IPS-15b (cell line): Measurements from ENCODE around the gene ENKD1.

Experiments used
- H3K27me3 ChIP-seq: one replicate; pipeline ENCODE4 v1.6.1; 2013; ENCODE audit warnings: low read length; ENCODE audit not compliant: control insufficient read depth, insufficient read depth
- H3K36me3 ChIP-seq: one replicate; pipeline ENCODE4 v1.6.1; 2013; ENCODE audit warnings: low read length; ENCODE audit not compliant: control insufficient read depth, insufficient read depth
- H3K4me1 ChIP-seq: one replicate; pipeline ENCODE4 v1.6.1; 2013; ENCODE audit warnings: mild to moderate bottlenecking, low read length; ENCODE audit not compliant: control insufficient read depth, insufficient read depth
- H3K4me3 ChIP-seq: one replicate; pipeline ENCODE4 v1.5.1; 2013; ENCODE audit warnings: low read depth, low read length
- H3K9ac ChIP-seq: one replicate; pipeline ENCODE4 v1.6.1; 2013; ENCODE audit warnings: low read depth, mild to moderate bottlenecking, low read length
- H3K9me3 ChIP-seq: one replicate; pipeline ENCODE4 v1.6.1; 2013; ENCODE audit warnings: mild to moderate bottlenecking, low read length; ENCODE audit not compliant: control insufficient read depth, insufficient read depth

ENKD1 gene, protein sequence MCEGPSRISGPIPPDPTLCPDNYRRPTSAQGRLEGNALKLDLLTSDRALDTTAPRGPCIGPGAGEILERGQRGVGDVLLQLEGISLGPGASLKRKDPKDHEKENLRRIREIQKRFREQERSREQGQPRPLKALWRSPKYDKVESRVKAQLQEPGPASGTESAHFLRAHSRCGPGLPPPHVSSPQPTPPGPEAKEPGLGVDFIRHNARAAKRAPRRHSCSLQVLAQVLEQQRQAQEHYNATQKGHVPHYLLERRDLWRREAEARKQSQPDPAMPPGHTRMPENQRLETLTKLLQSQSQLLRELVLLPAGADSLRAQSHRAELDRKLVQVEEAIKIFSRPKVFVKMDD

DNA sequence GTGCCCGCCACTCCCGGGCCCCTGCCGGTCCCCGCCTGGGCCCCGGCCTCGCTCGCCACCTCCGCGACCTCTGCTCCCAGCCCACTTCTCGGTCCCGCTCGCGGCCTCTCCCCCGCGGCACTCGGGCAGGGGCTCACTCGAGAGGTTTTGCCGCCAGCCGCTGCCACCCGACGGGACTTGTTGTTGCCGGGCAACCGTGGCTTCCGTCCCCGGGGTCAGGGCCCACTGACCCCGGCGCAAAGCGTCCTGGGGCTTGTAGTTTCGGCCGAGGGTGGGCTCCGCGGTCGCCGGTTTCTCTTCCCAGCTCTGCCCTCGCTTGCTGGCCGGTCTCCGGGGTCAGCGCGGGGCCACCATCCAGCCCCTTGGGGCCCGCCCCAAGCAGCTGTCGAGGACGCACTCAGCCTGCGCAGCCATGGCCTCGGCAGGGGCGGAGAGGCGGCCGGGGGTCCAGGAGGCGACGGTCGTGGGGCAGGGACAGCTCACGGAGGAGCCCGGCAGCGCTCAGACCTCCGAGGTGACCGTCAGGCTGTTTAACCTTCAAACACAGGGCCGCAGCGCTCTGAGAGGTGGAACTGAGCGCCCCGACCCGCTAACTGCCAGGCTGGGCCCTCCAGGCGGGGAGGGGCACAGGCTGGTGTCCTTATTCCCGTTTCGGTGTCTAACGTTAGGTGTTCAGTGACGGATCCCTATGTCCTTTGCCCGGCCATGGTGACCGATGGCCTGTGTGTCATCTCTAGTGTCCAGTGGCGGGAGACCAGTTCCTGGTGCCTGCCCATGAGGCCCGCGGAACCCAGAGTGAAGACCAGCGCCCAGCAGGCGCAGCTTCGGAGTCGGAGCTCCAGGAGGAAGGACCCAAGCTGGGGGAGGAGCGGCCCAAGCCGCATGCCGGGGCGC lies at the start of gene ENKD1, which contains the start of gene C16orf86:
Gene ENKD1, minus strand, starts transcription at position 192 of the 894 bp plus-strand sequence. CDS start 308 bp downstream, outside the sequence.
Gene C16orf86, plus strand, starts transcription at position 256 of the 894 bp plus-strand sequence. Its CDS starts 157 bp downstream, at position 413.
- Histone ChIP-seq H3K36me3 (no peaks in the 10 kb centered on the region), H3K9me3 (no peaks in the 10 kb centered on the region), H3K9ac (no peak within 1 kb of the TSS), H3K4me1 (peaks cover 3% of the 10 kb centered on the region), H3K4me3 (peak within 1 kb of the TSS; percentile 73), H3K27me3 (peaks cover 3% of the 10 kb centered on the region)

DNA sequence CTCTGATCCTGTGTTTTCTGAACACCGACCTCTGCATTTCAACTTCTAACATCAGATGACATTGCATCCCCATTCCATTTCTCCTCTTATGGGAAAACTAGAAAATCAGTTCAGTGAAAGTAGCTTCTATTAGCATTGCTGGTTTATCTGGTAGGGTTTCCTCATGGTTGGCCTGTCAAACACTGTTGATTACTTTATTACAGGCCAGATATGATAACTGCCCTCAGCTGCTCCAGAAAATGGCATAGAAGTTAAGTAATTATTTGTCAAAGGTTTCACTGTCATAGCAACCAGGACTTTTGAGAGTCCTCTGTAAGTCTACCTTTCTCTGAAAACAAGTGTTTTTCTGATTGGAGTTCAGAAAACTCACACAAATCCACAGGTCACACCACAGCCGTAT lies 49.5 kb upstream of the ENKD1 start:
- Histone ChIP-seq H3K4me3 (no peak overlapping the region), H3K27me3 (no peaks in the 10 kb centered on the region), H3K9ac (no peak overlapping the region), H3K9me3 (no peaks in the 10 kb centered on the region), H3K4me1 (peaks cover 14% of the 10 kb centered on the region), H3K36me3 (no peaks in the 10 kb centered on the region)

DNA sequence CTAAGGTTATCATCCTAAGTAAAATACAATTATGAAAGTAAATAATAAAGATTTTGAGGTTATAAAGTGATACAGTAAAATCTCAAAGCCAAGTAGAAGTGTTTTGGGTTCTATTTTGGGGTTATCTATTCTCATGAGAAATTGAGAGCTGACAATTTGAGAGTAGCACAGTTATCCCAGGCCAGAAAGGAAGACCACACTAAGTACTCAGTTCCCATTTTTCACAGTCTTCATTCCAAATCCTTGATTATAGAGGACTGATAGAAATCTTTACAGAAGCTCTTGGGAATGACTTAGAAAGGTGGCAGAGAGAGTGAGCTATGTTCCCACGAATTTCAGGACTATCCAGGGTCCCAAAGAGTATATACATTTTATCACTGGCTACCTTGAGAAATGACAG lies 48.0 kb upstream of the ENKD1 start:
- H3K9ac ChIP-seq = no peak overlapping the region
- no peaks in the 10 kb centered on the region for H3K36me3 ChIP-seq
- no peaks in the 10 kb centered on the region for H3K9me3 ChIP-seq
- H3K4me1 ChIP-seq = peaks cover 11% of the 10 kb centered on the region
- no peaks in the 10 kb centered on the region for H3K27me3 ChIP-seq
- no peak overlapping the region for H3K4me3 ChIP-seq

DNA sequence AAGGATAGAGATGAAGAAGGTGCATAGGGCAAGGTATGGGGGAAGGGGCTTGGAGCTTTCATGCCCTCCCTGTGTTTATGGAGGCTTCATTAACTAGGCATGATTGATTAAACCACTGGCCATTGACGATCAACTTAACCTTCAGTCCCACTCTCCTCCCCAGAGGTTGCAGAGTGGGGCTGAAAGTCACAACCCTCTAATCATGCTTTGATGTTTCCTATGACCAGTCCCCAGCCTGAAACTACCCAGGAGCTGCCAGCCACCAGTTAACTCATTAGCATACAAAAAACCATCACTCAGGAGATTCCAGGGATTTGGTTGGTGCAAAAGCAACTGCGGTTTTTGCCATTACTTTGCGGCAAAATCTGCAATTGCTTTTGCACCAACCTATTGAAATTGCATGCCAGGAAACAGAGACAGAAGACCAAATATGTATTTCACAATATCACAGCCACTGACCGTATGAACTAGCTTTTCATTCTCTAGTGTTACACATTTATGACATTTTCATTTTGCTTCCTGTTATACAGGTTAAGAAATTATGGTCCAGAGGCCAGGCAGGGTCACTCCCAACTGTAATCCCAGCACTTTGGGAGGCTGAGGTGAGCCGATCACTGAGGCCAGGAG lies 47.2 kb upstream of the ENKD1 start:
- no peak overlapping the region for H3K9ac ChIP-seq
- H3K4me1 ChIP-seq = peaks cover 14% of the 10 kb centered on the region
- no peaks in the 10 kb centered on the region for H3K27me3 ChIP-seq
- H3K36me3 ChIP-seq = no peaks in the 10 kb centered on the region
- H3K4me3 ChIP-seq = no peak overlapping the region
- no peaks in the 10 kb centered on the region for H3K9me3 ChIP-seq

DNA sequence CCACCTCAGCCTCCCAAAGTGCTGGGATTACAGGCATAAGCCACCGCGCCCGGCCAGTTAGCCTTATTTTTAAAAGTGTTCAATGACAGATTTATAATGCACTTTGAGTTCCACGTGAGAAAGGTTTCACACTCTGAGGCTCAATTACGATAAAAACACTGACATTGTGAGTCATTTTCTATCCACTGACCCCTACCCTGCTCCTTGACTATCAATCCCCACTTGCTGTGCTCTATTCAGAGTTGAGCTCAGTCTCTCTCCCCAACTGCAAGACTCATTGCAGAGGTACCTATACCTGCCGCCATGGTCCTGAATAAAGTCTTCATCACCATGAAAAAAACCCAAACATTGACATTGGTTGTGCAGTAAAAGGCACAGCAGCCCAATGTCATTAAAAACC lies 44.1 kb upstream of the ENKD1 start:
- no peak overlapping the region for H3K4me3 ChIP-seq
- H3K4me1 ChIP-seq = peaks cover 6% of the 10 kb centered on the region
- no peaks in the 10 kb centered on the region for H3K9me3 ChIP-seq
- H3K36me3 ChIP-seq = no peaks in the 10 kb centered on the region
- H3K9ac ChIP-seq = no peak overlapping the region
- no peaks in the 10 kb centered on the region for H3K27me3 ChIP-seq

DNA sequence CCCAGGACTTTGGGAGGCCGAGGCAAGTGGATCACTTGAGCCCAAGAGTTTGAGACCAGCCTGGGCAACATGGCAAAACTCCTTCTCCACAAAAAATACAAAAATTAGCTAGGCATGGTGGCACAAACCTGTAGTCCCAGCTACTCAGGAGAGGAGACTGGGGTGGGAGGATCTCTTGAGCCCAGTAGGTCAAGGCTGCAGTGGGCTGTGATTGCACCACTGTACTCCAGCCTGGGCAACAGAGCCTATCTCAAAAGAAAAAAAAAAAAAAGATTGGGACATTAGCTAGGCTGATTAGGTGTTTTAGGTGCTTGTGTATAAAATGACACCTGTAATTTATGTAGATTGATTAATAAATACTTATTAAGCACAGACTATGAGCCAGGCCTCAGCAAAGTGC lies 42.5 kb upstream of the ENKD1 start:
- H3K9ac ChIP-seq = no peak overlapping the region
- H3K36me3 ChIP-seq = no peaks in the 10 kb centered on the region
- no peaks in the 10 kb centered on the region for H3K27me3 ChIP-seq
- H3K4me1 ChIP-seq = peaks cover 6% of the 10 kb centered on the region
- H3K9me3 ChIP-seq = no peaks in the 10 kb centered on the region
- H3K4me3 ChIP-seq = no peak overlapping the region

DNA sequence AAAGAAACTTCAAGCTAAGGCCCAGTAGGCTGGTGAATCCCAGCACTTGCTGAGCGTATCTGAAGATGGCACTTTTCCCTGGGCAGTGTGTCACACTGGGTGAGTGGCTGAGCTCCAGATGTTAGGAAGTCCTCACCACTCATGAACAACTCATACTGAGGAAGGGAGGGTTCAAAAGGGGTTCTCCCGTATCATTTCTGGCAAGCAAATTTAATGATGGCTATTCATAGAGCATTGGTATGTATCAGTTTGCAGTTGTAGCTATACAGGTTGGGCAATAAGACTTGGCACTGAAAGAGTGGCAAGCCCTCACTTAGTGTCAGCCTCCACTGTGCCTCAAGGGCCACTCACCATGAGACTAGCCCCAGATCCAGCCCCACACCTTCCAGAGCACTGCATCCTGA lies 41.8 kb upstream of the ENKD1 start:
- no peaks in the 10 kb centered on the region for H3K9me3 ChIP-seq
- H3K36me3 ChIP-seq = no peaks in the 10 kb centered on the region
- no peak overlapping the region for H3K4me3 ChIP-seq
- H3K4me1 ChIP-seq = peaks cover 4% of the 10 kb centered on the region
- H3K27me3 ChIP-seq = no peaks in the 10 kb centered on the region
- no peak overlapping the region for H3K9ac ChIP-seq

DNA sequence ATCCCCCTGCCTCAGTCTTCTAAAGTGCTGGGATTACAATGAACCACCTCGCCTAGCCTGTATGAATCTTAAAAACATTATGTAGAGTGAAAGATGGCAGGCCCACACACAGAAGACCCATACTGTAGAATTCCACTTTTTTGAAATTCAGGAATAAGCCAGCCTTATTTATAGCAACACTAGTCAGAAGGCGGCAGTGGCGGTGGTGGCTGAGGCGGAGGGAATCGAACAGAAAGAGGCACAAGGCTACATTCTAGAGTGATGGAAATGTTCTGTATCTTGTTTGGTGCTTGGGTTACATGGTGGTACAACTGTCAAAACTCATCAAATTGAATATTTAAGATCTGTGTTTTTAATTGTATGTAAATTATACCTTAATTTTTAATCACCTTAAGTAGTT lies 41.2 kb upstream of the ENKD1 start:
- Histone ChIP-seq H3K9me3 (no peaks in the 10 kb centered on the region), H3K4me1 (peaks cover 4% of the 10 kb centered on the region), H3K36me3 (no peaks in the 10 kb centered on the region), H3K9ac (no peak overlapping the region), H3K4me3 (no peak overlapping the region), H3K27me3 (no peaks in the 10 kb centered on the region)

DNA sequence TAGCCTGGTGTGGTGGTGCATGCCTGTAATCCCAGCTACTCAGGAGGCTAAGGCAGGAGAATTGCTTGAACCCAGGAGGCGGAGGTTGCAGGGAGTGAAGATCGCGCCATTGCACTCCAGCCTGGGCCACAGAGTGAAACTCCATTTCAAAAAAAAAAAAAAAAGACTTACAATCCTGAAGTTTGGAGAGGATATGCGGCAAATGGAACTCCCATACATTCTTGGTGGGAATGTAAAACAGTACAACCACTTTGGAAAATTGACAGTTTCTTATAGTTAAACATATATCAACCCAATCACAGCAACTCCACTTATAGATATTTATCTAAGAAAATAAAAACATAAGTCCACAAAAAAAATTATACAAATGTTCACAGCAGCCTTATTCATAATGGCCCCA lies 40.7 kb upstream of the ENKD1 start:
- H3K27me3 ChIP-seq = no peaks in the 10 kb centered on the region
- H3K4me3 ChIP-seq = no peak overlapping the region
- no peak overlapping the region for H3K9ac ChIP-seq
- no peaks in the 10 kb centered on the region for H3K9me3 ChIP-seq
- H3K36me3 ChIP-seq = no peaks in the 10 kb centered on the region
- H3K4me1 ChIP-seq = peaks cover 4% of the 10 kb centered on the region

DNA sequence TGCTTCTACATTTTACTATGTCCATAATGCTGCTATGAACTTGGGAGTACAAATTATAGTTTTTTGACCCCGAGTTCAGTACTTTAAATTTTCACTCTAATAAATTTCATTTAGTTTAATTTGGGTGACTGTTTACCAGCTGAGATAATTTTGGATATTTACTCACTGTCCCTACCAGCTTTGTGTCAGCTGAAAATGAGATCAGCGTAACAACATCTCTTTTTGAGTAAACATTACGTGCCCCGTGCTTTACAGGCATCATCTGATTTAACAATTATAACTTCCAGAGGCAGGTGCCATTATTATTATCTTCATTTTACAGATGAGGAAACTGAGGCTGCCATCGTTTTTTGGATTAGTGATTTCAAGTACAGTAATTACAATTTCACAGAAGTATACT lies 37.6 kb upstream of the ENKD1 start:
- peaks cover 3% of the 10 kb centered on the region for H3K4me1 ChIP-seq
- no peak overlapping the region for H3K9ac ChIP-seq
- no peaks in the 10 kb centered on the region for H3K27me3 ChIP-seq
- H3K36me3 ChIP-seq = no peaks in the 10 kb centered on the region
- no peak overlapping the region for H3K4me3 ChIP-seq
- no peaks in the 10 kb centered on the region for H3K9me3 ChIP-seq

DNA sequence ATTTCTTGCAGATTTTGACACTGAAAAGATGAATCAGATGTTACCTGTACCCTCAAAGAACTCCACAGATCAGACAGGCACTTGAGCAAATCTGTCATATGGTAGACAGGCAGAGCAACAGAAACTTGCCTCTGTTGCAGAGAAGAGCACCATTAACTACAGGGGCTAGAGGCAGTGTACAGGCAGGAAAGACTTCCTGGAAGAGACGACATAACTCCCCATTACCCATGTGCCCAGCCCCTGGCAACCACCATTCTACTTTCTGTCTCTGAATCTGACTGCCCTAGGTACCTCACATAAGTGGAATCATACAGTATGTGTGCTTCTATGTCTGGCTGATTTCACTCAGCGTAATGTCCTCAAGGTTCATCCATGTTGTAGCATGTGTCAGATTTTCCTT lies 37.1 kb upstream of the ENKD1 start:
- Histone ChIP-seq H3K4me3 (no peak overlapping the region), H3K27me3 (no peaks in the 10 kb centered on the region), H3K9me3 (no peaks in the 10 kb centered on the region), H3K9ac (no peak overlapping the region), H3K36me3 (no peaks in the 10 kb centered on the region), H3K4me1 (peaks cover 2% of the 10 kb centered on the region)
